ENCODE data around the gene PILRB. TPM values are rescaled to one million over a fixed set of nuclear protein-coding genes. Genes with fewer than 3 reads are reported as not detected.

The PILRB gene
- total and polyA plus RNA-seq, 2 of the 13 experiments (the other 11 are each of a cell fraction or from before 2014, with no cell fraction given), result 16.6 to 33.8 TPM

DNA sequence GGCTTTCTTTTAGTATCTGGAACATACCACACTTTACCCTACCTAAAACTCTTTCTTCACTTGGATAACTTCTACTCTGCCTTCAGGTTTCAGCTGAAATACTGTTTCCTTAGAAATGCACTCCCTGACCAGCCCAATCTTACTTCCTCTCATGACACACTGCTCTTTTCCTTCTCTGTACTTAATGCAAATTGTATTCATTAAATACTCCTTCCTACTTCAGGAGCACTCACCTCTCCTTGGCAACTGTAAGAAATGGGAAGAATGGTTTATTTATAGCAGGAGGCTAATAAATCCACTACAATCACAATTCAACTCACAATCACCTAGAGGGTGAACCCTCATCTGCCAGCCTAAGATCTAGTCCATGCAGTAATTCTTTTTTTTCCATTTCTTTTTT, 55.4 kb downstream of the PILRB start:
- Histone ChIP-seq H3K4me2 (ENCODE audit: low read depth, low read length) (no peak overlapping the region), H4K20me1 (ENCODE audit: insufficient read depth, low read length) (no peaks in the 10 kb centered on the region), H3K4me3 (replicated peaks in 1 of 3; ENCODE audit: insufficient read depth in 1 of 3, low read depth in 2 of 3, low read length in 3 of 3) (no peak overlapping the region), H3K27me3 (ENCODE audit: control insufficient read depth in 1 of 2, insufficient read depth in 2 of 2, low read length in 2 of 2) (no peaks in the 10 kb centered on the region; a peak in 2 of 5 replicates), H2AFZ (ENCODE audit: low read length) (no peak overlapping the region), H3K79me2 (ENCODE audit: insufficient read depth, low read length) (no peaks in the 10 kb centered on the region), H3K36me3 (replicated peaks in 1 of 2; ENCODE audit: control insufficient read depth in 1 of 2, insufficient read depth in 2 of 2, low read length in 2 of 2) (no peaks in the 10 kb centered on the region), H3K27ac (ENCODE audit: extremely low read length, insufficient read depth, low read length) (no peak overlapping the region), H3K4me1 (ENCODE audit: insufficient read depth, low read length) (no peaks in the 10 kb centered on the region), H3K9me3 (ENCODE audit: low read length) (no peaks in the 10 kb centered on the region), H3K9ac (ENCODE audit: insufficient read depth, low read depth, low read length) (no peak overlapping the region)
- POLR2A ChIA-PET, result interaction anchor here (1.3 kb wide), 1 partner anchor 16 kb away, joined by 3 read pairs; no protein-coding TSS in a partner anchor
- TF ChIP-seq ELF4 (CRISPR knock-in tag; IDR thresholded peaks at IDR 0.05; ENCODE audit: borderline replicate concordance) (no peak), WIZ (CRISPR knock-in tag; IDR thresholded peaks at IDR 0.05) (no peak), ATRX (CRISPR knock-in tag; IDR thresholded peaks at IDR 0.05; ENCODE audit: borderline replicate concordance) (no peak), HDAC1 (CRISPR knock-in tag; IDR thresholded peaks at IDR 0.05) (no peak), BCL6 (CRISPR knock-in tag; IDR thresholded peaks at IDR 0.05) (no peak), RFXANK (CRISPR knock-in tag; IDR thresholded peaks at IDR 0.05) (no peak), ZNF121 (CRISPR knock-in tag; IDR thresholded peaks at IDR 0.05) (no peak), DNMT1 (CRISPR knock-in tag; IDR thresholded peaks at IDR 0.05) (no peak), POLR2AphosphoS2 (IDR thresholded peaks at IDR 0.05; ENCODE audit: low read depth, low read length) (no peak), ZEB1 (IDR thresholded peaks at IDR 0.05; ENCODE audit: insufficient replicate concordance, low read depth) (no peak)
- TF ChIP-seq, protein P1, sequence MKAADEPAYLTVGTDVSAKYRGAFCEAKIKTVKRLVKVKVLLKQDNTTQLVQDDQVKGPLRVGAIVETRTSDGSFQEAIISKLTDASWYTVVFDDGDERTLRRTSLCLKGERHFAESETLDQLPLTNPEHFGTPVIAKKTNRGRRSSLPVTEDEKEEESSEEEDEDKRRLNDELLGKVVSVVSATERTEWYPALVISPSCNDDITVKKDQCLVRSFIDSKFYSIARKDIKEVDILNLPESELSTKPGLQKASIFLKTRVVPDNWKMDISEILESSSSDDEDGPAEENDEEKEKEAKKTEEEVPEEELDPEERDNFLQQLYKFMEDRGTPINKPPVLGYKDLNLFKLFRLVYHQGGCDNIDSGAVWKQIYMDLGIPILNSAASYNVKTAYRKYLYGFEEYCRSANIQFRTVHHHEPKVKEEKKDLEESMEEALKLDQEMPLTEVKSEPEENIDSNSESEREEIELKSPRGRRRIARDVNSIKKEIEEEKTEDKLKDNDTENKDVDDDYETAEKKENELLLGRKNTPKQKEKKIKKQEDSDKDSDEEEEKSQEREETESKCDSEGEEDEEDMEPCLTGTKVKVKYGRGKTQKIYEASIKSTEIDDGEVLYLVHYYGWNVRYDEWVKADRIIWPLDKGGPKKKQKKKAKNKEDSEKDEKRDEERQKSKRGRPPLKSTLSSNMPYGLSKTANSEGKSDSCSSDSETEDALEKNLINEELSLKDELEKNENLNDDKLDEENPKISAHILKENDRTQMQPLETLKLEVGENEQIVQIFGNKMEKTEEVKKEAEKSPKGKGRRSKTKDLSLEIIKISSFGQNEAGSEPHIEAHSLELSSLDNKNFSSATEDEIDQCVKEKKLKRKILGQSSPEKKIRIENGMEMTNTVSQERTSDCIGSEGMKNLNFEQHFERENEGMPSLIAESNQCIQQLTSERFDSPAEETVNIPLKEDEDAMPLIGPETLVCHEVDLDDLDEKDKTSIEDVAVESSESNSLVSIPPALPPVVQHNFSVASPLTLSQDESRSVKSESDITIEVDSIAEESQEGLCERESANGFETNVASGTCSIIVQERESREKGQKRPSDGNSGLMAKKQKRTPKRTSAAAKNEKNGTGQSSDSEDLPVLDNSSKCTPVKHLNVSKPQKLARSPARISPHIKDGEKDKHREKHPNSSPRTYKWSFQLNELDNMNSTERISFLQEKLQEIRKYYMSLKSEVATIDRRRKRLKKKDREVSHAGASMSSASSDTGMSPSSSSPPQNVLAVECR (CRISPR knock-in tag; IDR thresholded peaks at IDR 0.05; ENCODE audit: borderline replicate concordance), result no peak
- BruUV-seq (replicated peaks), result no TSS peak
- CTCF ChIA-PET (ENCODE audit: low intra/inter-chr PET ratio, low total read pairs), result no interaction called here
- DNase-seq (ENCODE audit: low spot score) (no peak), FAIRE-seq (no peak), ATAC-seq (no peak)
- in situ Hi-C loops (cut with HindIII; ENCODE audit: extremely low pct_ligation_motif_present, low pct_unique_long_range_greater_than_20kb), result no loop called here
- intact Hi-C loops (cut with micrococcal nuclease; ENCODE audit: unreplicated experiment), result no loop called here
